Hepatocyte (in vitro differentiated cells): ENCODE results near the gene EFNA2. TPM values are rescaled to one million over a fixed set of nuclear protein-coding genes. Genes with fewer than 3 reads are reported as not detected.
A peak's percentile ranks its signal among the peaks of the same experiment; 100 is the strongest.

ENCODE experiments used
- DNase-seq: peaks from one replicate; pipeline ENCODE4 v3.0.0-alpha.2; 2016; ENCODE audit warnings: low spot score
- H2AFZ ChIP-seq: fragments of 200-600 bp; sonication (generic); 2 replicates; pipeline ENCODE4 v1.6.0; 2016; ENCODE audit warnings: antibody characterized with exemption, mild to moderate bottlenecking
- H3K27ac ChIP-seq: fragments of 200-600 bp; sonication (generic); 2 replicates; pipeline ENCODE4 v1.5.1; 2016; ENCODE audit warnings: mild to moderate bottlenecking
- H3K27me3 ChIP-seq: fragments of 200-600 bp; sonication (generic); 2 replicates; pipeline ENCODE4 v1.6.1; 2016
- H3K36me3 ChIP-seq: fragments of 200-600 bp; sonication (generic); replicated peaks from 2 replicates; pipeline ENCODE4 v1.5.1; 2016; ENCODE audit warnings: low read depth; ENCODE audit not compliant: insufficient read depth
- H3K4me1 ChIP-seq: fragments of 200-600 bp; sonication (generic); 2 replicates; pipeline ENCODE4 v1.5.1; 2016; ENCODE audit warnings: mild to moderate bottlenecking, moderate library complexity; ENCODE audit not compliant: insufficient read depth
- H3K4me2 ChIP-seq: fragments of 200-600 bp; sonication (generic); 2 replicates; pipeline ENCODE4 v1.6.0; 2016
- H3K4me3 ChIP-seq: fragments of 200-600 bp; sonication (generic); 2 replicates; pipeline ENCODE4 v1.5.1; 2016; ENCODE audit warnings: mild to moderate bottlenecking
- H3K79me2 ChIP-seq: fragments of 200-600 bp; sonication (generic); 2 replicates; pipeline ENCODE4 v1.6.0; 2017; ENCODE audit warnings: mild to moderate bottlenecking
- H3K9me2 ChIP-seq: fragments of 200-600 bp; sonication (generic); replicated peaks from 2 replicates; pipeline ENCODE4 v1.6.0; 2017; ENCODE audit warnings: mild to moderate bottlenecking; ENCODE audit not compliant: insufficient read depth
- H3K9me3 ChIP-seq: fragments of 200-600 bp; sonication (generic); 2 replicates; pipeline ENCODE4 v1.5.1; 2016; ENCODE audit warnings: low read depth, mild to moderate bottlenecking
- H4K20me1 ChIP-seq: fragments of 200-600 bp; sonication (generic); 2 replicates; pipeline ENCODE4 v1.6.0; 2016; ENCODE audit warnings: mild to moderate bottlenecking; ENCODE audit not compliant: insufficient read depth, poor library complexity, severe bottlenecking
- CTCF ChIP-seq: fragments of 200-600 bp; sonication (generic); IDR thresholded peaks from 2 replicates; pipeline ENCODE4 v1.5.1; 2016; ENCODE audit warnings: antibody characterized with exemption, mild to moderate bottlenecking; ENCODE audit not compliant: poor library complexity
- EZH2 ChIP-seq: fragments of 200-600 bp; sonication (generic); IDR thresholded peaks from 2 replicates; pipeline ENCODE4 v1.6.1; 2016; ENCODE audit warnings: antibody characterized with exemption, mild to moderate bottlenecking, borderline replicate concordance
- EZH2phosphoT487 ChIP-seq: fragments of 200-600 bp; sonication (generic); IDR thresholded peaks from one replicate; pipeline ENCODE4 v1.6.1; 2018; ENCODE audit warnings: antibody characterized with exemption, mild to moderate bottlenecking, low read depth, moderate library complexity; ENCODE audit not compliant: unreplicated experiment, severe bottlenecking
- WGBS: methylation state at CpG from one replicate; pipeline ENCODE4 v1.1.6; 2016; ENCODE audit warnings: low lambda C conversion rate; ENCODE audit errors: missing lambda C conversion rate; 5-methylcytosine and 5-hydroxymethylcytosine counted together
- polyA plus RNA-seq: library from polyadenylated mRNA; unstranded; fragments of >200 nt; fragmentation: Nextera tagmentation; extraction: Ambion mirVana; gene quantifications from 2 replicates; pipeline ENCODE4 v1.2.1, GENCODE V29; 2016
- total RNA-seq: library from RNA; depleted of rRNA; stranded (reverse); fragments of >200 nt; gene quantifications from 2 replicates; pipeline ENCODE4 v1.2.3, GENCODE V29; 2014

The EFNA2 gene
- total and polyA plus RNA-seq, 2 experiments from 2014 or later, result 1.3 to 14.2 TPM

- H3K4me1 ChIP-seq, result peaks cover 43% of the 10 kb centered on the region
- H3K27ac ChIP-seq, result peak overlapping the region; percentile 100
- H3K9me2 ChIP-seq, result no peaks in the 10 kb centered on the region
- H4K20me1 ChIP-seq, result peaks cover 22% of the 10 kb centered on the region
- DNase-seq, result peak; percentile 99
- no peaks in the 10 kb centered on the region for H3K36me3 ChIP-seq
- H3K79me2 ChIP-seq, result peaks cover 41% of the 10 kb centered on the region
- no peaks in the 10 kb centered on the region for H3K27me3 ChIP-seq
- H3K4me3 ChIP-seq, result peak overlapping the region; percentile 83
- TF ChIP-seq EZH2phosphoT487, result no peak
- no peak for TF ChIP-seq EZH2
- no peak for TF ChIP-seq CTCF
- WGBS, result under 1% methylated on average over 43 of the region's 102 CpGs
- no peak overlapping the region for H2AFZ ChIP-seq
- H3K4me2 ChIP-seq, result peak overlapping the region; percentile 91
- no peaks in the 10 kb centered on the region for H3K9me3 ChIP-seq
Measured at GRCh38 chr19:1249298-1249989, 36.2 kb upstream of the EFNA2 start.

- peak overlapping the region; percentile 98 for H3K27ac ChIP-seq
- H3K4me2 ChIP-seq, result peak overlapping the region; percentile 91
- no peak overlapping the region for H2AFZ ChIP-seq
- H4K20me1 ChIP-seq, result peaks cover 24% of the 10 kb centered on the region
- H3K9me3 ChIP-seq, result no peaks in the 10 kb centered on the region
- 2% methylated on average over 30 of the region's 67 CpGs for WGBS
- H3K79me2 ChIP-seq, result peaks cover 46% of the 10 kb centered on the region
- no peak for TF ChIP-seq EZH2phosphoT487
- TF ChIP-seq CTCF, result no peak
- no peak for TF ChIP-seq EZH2
- no peaks in the 10 kb centered on the region for H3K36me3 ChIP-seq
- DNase-seq, result no peak
- H3K4me3 ChIP-seq, result peak overlapping the region; percentile 98
- peaks cover 43% of the 10 kb centered on the region for H3K4me1 ChIP-seq
- no peaks in the 10 kb centered on the region for H3K27me3 ChIP-seq
- H3K9me2 ChIP-seq, result no peaks in the 10 kb centered on the region
Measured at GRCh38 chr19:1249990-1250436, 35.7 kb upstream of the EFNA2 start.

GRCh38 chr19:1250437-1251260 is 35.0 kb upstream of the EFNA2 start:
- Histone ChIP-seq H3K27ac (peak overlapping the region; percentile 98), H3K36me3 (no peaks in the 10 kb centered on the region), H3K4me2 (peak overlapping the region; percentile 91), H3K9me3 (no peaks in the 10 kb centered on the region), H3K4me1 (peaks cover 42% of the 10 kb centered on the region), H4K20me1 (peaks cover 26% of the 10 kb centered on the region), H2AFZ (no peak overlapping the region), H3K9me2 (no peaks in the 10 kb centered on the region), H3K79me2 (peaks cover 53% of the 10 kb centered on the region), H3K4me3 (peak overlapping the region; percentile 98), H3K27me3 (no peaks in the 10 kb centered on the region)
- TF ChIP-seq EZH2phosphoT487 (no peak), CTCF (no peak), EZH2 (no peak)
- DNase-seq, result peak; percentile 87
- WGBS, result no CpG with 5 or more reads among the region's 90 CpGs
